HL-60 (cell line): ENCODE results near the gene SPATA7.

Experiments
- DNase-seq, 2 experiments: peaks; one replicate each; pipeline ENCODE4 v3.0.0-alpha.2; 2010 to 2020; ENCODE audit warnings: low read depth in 1 of 2, low spot score in 1 of 2
- H3K27ac ChIP-seq: fragments of 250-450 bp; sonication (Bioruptor Pico); replicated peaks from 2 replicates; pipeline ENCODE4 v1.5.1; 2020; ENCODE audit warnings: mild to moderate bottlenecking, moderate library complexity
- H3K27me3 ChIP-seq: fragments of 250-450 bp; sonication (Bioruptor Pico); 2 replicates; pipeline ENCODE4 v1.5.1; 2021; ENCODE audit warnings: mild to moderate bottlenecking, moderate library complexity; ENCODE audit not compliant: insufficient read depth, poor library complexity, severe bottlenecking
- H3K4me3 ChIP-seq: replicated peaks from 2 replicates; pipeline ENCODE4 v1.5.1; 2011; ENCODE audit warnings: mild to moderate bottlenecking, control low read depth, low read length; ENCODE audit not compliant: insufficient read depth
- GABPA ChIP-seq: IDR thresholded peaks from 2 replicates; pipeline ENCODE4 v1.6.1; 2012; ENCODE audit warnings: low read depth
- POLR2AphosphoS5 ChIP-seq: IDR thresholded peaks from 2 replicates; pipeline ENCODE4 v1.6.1; 2012; ENCODE audit warnings: low read depth
- SPI1 ChIP-seq: IDR thresholded peaks from 2 replicates; pipeline ENCODE4 v1.6.1; 2012; ENCODE audit warnings: low read depth, mild to moderate bottlenecking, borderline replicate concordance
- TF ChIP-seq, protein P1 (sequence below): IDR thresholded peaks from 2 replicates; pipeline ENCODE4 v1.6.1; 2012; ENCODE audit warnings: low read depth; ENCODE audit not compliant: insufficient replicate concordance
- TF ChIP-seq, protein P2 (sequence below): IDR thresholded peaks from one replicate; pipeline ENCODE4 v1.5.1; 2011; ENCODE audit warnings: low read length, control low read depth, inconsistent platforms; ENCODE audit not compliant: insufficient read depth

The SPATA7 gene

DNA sequence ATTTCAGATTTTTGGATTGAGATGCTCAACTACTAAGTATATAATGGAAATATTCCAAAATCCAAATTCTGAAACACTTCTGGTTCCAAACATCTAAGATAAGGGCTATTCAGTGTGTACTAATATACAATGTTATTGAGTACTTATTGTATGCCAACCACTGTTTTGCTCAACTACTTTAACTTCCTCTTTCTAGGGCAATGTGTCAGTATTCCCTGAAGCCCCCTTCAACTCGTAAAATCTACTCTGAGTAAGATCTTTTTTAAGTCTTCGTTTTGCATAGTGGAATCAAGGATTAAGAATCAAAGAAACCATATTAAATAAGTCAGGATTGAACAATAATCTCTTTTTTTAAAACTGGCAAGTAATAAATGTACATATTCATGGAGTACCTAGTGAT is 45.5 kb downstream of the SPATA7 start:
- no peak overlapping the region for H3K4me3 ChIP-seq
- TF ChIP-seq, protein P1, sequence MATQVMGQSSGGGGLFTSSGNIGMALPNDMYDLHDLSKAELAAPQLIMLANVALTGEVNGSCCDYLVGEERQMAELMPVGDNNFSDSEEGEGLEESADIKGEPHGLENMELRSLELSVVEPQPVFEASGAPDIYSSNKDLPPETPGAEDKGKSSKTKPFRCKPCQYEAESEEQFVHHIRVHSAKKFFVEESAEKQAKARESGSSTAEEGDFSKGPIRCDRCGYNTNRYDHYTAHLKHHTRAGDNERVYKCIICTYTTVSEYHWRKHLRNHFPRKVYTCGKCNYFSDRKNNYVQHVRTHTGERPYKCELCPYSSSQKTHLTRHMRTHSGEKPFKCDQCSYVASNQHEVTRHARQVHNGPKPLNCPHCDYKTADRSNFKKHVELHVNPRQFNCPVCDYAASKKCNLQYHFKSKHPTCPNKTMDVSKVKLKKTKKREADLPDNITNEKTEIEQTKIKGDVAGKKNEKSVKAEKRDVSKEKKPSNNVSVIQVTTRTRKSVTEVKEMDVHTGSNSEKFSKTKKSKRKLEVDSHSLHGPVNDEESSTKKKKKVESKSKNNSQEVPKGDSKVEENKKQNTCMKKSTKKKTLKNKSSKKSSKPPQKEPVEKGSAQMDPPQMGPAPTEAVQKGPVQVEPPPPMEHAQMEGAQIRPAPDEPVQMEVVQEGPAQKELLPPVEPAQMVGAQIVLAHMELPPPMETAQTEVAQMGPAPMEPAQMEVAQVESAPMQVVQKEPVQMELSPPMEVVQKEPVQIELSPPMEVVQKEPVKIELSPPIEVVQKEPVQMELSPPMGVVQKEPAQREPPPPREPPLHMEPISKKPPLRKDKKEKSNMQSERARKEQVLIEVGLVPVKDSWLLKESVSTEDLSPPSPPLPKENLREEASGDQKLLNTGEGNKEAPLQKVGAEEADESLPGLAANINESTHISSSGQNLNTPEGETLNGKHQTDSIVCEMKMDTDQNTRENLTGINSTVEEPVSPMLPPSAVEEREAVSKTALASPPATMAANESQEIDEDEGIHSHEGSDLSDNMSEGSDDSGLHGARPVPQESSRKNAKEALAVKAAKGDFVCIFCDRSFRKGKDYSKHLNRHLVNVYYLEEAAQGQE = no peak
- no peak for TF ChIP-seq SPI1
- no peak for TF ChIP-seq GABPA
- no peak overlapping the region for H3K27ac ChIP-seq
- no peak for DNase-seq
- H3K27me3 ChIP-seq = no peaks in the 10 kb centered on the region

DNA sequence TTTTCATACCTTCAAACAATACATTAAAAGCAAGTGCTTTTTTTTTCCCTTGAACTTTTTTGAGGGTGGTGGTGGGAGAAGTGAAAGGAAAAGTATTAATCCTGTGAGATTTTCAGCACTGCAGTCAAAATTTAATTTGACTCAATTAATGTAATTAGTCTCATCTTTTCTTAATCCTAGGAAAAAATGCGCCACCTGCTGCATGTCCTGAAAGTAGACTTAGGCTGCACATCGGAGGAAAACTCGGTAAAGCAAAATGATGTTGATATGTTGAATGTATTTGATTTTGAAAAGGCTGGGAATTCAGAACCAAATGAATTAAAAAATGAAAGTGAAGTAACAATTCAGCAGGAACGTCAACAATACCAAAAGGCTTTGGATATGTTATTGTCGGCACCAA is 52.2 kb downstream of the SPATA7 start:
- no peak for DNase-seq
- Histone ChIP-seq H3K27ac (no peak overlapping the region), H3K4me3 (no peak overlapping the region), H3K27me3 (no peaks in the 10 kb centered on the region)
- TF ChIP-seq POLR2AphosphoS5 (no peak), SPI1 (no peak), GABPA (no peak)
- TF ChIP-seq, protein P2, sequence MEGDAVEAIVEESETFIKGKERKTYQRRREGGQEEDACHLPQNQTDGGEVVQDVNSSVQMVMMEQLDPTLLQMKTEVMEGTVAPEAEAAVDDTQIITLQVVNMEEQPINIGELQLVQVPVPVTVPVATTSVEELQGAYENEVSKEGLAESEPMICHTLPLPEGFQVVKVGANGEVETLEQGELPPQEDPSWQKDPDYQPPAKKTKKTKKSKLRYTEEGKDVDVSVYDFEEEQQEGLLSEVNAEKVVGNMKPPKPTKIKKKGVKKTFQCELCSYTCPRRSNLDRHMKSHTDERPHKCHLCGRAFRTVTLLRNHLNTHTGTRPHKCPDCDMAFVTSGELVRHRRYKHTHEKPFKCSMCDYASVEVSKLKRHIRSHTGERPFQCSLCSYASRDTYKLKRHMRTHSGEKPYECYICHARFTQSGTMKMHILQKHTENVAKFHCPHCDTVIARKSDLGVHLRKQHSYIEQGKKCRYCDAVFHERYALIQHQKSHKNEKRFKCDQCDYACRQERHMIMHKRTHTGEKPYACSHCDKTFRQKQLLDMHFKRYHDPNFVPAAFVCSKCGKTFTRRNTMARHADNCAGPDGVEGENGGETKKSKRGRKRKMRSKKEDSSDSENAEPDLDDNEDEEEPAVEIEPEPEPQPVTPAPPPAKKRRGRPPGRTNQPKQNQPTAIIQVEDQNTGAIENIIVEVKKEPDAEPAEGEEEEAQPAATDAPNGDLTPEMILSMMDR = no peak
- TF ChIP-seq, protein P1 = no peak

DNA sequence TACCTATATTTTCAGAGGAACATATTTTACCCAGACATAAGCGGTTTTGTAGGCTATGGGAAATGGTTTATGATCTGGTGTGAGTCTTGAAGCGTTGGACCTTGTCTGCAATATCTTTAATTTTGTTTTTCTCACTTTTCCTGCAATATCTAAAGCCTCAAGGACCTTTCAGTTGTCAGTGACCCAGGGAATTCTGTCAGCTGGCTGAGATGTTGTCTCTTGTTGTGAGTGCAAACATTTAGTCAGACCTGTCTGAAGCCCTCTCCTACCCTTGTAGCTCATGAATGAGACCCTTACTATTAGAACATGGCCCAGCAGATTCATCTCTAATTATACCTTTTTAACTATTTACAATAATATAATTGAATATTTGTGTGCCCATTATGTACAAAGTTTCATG is 53.6 kb downstream of the SPATA7 start:
- no peak for DNase-seq
- no peak overlapping the region for H3K27ac ChIP-seq
- H3K27me3 ChIP-seq = no peaks in the 10 kb centered on the region

More for the DNA sequence above, 53.6 kb downstream of the SPATA7 start:
- TF ChIP-seq, protein P1 = no peak
- TF ChIP-seq SPI1 (no peak), GABPA (no peak), POLR2AphosphoS5 (no peak)
- TF ChIP-seq, protein P2 = no peak
- H3K4me3 ChIP-seq = no peak overlapping the region
